Activated T-helper 17 cell treated with anti-CD3 and anti-CD28 coated beads, Interleukin-2, amount 50 U/mL, for 72 hours (primary cell): ENCODE data around the gene BMPER. TPM values are rescaled to one million over a fixed set of nuclear protein-coding genes. Genes with fewer than 3 reads are reported as not detected.
A peak's percentile ranks its signal among the peaks of the same experiment; 100 is the strongest.

Experiments used
- ATAC-seq: fragments of 150-1000 bp; cut with Tn5 transposase; replicated peaks from 2 replicates; pipeline ENCODE4 v1.10.0; 2021; ENCODE audit warnings: mild to moderate bottlenecking, moderate library complexity
- H3K27ac Mint-ChIP-seq: one replicate; pipeline ENCODE4 v1.8.0; 2022; ENCODE audit warnings: mixed read lengths
- H3K27me3 Mint-ChIP-seq: one replicate; pipeline ENCODE4 v1.8.0; 2022; ENCODE audit warnings: mixed read lengths
- H3K36me3 Mint-ChIP-seq: one replicate; pipeline ENCODE4 v1.8.0; 2022; ENCODE audit warnings: low read depth, mild to moderate bottlenecking, mixed read lengths
- H3K4me1 Mint-ChIP-seq: one replicate; pipeline ENCODE4 v1.8.0; 2022; ENCODE audit warnings: mixed read lengths
- H3K4me3 Mint-ChIP-seq: one replicate; pipeline ENCODE4 v1.8.0; 2022; ENCODE audit warnings: mild to moderate bottlenecking, mixed read lengths
- H3K9me3 Mint-ChIP-seq: one replicate; pipeline ENCODE4 v1.8.0; 2022; ENCODE audit warnings: mixed read lengths
- total RNA-seq, 2 donors: library from RNA; stranded (reverse); gene quantifications; one replicate each; pipeline ENCODE4 v1.2.3, GENCODE V29; 2022

The BMPER gene
- total RNA-seq, 2 donors from 2014 or later: 0.45 TPM; not detected in 1

DNA sequence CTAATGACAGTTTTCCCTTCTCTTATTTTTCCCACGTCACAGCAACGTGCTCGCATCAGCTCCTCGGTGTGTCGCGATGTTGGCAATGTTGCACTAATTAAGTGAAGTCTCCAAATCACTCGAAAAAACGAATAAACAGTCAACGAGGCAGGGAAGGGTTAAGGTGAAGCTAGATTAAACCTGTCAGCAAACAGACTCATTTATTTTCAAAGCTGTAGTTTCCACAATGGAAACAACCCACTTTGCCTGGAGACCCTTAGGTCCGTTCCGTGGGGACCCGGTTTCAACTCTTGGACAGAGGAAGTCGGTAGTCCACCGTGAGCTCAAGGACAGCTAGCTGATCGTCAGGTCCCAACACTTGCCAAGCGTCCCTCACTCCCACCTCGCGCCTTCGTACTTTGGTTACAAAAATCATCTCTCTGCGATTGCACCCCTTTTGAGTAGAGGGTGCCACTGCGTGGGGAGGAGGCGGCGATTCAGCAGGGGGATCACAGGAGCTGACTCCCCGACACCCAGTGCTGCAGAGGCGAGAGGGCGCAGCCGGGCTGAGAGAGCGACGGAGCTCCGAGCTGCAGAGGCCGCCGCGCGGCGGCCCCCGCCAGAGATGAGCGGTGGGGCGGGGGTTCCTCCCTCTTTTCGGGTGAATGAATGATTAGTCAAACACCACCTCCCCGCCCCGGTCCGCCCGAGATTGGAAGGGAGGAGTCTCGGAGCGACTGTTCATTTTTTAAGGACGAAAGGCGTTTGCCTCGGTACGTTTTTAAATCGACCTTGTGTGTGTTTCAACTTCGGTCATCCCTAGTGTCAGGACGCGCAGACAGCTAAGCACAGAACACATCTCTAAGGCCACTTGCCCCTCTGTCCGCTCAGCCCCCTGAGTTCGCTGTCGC is 1.3 kb upstream of the BMPER start:
- peaks cover 5% of the 10 kb centered on the region for H3K4me1 Mint-ChIP-seq
- no peaks in the 10 kb centered on the region for H3K36me3 Mint-ChIP-seq
- no peaks in the 10 kb centered on the region for H3K9me3 Mint-ChIP-seq
- ATAC-seq: peak; percentile 57
- no peak overlapping the region for H3K27ac Mint-ChIP-seq
- peak overlapping the region; percentile 64 for H3K4me3 Mint-ChIP-seq
- peaks cover 62% of the 10 kb centered on the region for H3K27me3 Mint-ChIP-seq

DNA sequence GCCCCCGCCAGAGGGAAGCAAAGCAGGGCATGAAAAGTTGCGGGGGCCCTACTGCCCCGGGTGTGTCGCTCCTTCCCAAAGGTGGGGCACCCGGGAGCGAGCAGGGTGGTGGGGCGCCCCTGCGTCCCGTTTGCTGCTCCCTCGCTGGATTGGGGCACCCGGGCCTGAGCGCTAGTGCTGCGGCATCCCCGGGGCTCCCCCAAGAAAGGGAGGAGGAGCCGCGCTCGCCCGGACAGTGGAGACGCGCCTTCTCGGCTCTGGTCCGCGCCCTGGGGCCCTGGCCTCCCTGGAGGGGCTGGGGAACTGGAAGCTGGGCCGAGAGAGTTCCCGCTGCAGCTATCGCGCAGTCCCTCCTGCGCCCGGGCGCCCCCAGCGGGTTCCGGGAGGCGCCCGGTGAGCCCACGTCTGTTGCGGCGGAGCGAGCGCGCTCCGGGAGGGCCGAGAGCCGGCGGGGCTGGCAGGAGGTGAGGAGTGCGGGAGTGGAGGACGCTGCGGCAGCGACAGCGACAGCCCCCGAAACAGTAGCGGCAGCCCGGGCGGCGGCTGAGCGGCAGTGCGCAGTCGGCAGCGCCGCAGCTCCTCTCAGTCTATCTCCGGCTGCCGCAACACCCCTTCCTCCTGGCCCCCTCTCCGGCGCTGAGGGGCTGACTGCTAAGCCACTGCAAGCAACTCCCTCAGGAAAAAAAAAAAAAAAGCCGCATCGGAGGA is 504 bp upstream of the BMPER start:
- Mint-ChIP-seq H3K27me3 (peaks cover 62% of the 10 kb centered on the region), H3K4me3 (peak overlapping the region; percentile 64), H3K36me3 (no peaks in the 10 kb centered on the region), H3K4me1 (peaks cover 5% of the 10 kb centered on the region), H3K27ac (no peak overlapping the region), H3K9me3 (no peaks in the 10 kb centered on the region)
- peak; percentile 60 for ATAC-seq

DNA sequence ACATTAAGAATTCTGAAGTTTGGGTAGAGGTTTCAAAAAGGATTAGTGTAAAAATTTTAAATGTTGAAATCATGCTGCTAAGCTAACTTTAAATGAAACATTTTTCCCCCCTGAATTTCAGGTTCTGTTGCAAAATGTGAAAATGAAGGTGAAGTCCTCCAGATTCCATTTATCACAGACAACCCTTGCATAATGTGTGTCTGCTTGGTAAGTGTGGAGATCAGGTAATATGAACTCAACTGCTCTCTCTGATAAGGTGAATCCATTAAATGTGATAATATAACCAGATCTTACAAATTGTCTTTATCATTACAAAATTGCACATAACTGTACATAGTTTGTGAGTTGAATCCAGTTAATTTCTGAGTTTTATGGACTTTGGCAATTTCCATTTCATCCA is 1.4 kb downstream of the BMPER start:
- Mint-ChIP-seq H3K9me3 (no peaks in the 10 kb centered on the region), H3K36me3 (no peaks in the 10 kb centered on the region), H3K4me1 (peaks cover 5% of the 10 kb centered on the region), H3K27ac (no peak overlapping the region), H3K27me3 (peaks cover 51% of the 10 kb centered on the region), H3K4me3 (no peak overlapping the region)
- no peak for ATAC-seq

DNA sequence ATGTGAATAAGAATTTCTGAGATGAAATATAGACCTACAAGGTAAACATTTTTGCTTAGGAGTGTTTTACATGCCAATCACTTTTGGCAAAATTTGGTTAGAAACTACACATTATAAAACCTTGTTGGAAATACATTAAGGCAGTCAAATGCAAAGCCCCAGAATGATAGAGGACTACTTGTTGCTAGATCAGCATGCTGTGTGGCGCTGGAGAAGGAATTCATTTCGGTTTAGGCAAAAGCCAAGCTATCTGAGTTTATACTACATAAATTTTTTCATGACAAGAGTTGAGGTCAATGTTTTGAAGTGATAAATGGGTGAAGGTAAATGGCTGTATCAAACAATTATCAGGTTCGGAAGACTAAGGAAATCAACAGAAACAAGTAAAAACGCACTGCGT is 2.3 kb downstream of the BMPER start:
- Mint-ChIP-seq H3K4me1 (peaks cover 5% of the 10 kb centered on the region), H3K4me3 (no peak overlapping the region), H3K27me3 (peaks cover 47% of the 10 kb centered on the region), H3K27ac (no peak overlapping the region), H3K9me3 (no peaks in the 10 kb centered on the region), H3K36me3 (no peaks in the 10 kb centered on the region)
- no peak for ATAC-seq

DNA sequence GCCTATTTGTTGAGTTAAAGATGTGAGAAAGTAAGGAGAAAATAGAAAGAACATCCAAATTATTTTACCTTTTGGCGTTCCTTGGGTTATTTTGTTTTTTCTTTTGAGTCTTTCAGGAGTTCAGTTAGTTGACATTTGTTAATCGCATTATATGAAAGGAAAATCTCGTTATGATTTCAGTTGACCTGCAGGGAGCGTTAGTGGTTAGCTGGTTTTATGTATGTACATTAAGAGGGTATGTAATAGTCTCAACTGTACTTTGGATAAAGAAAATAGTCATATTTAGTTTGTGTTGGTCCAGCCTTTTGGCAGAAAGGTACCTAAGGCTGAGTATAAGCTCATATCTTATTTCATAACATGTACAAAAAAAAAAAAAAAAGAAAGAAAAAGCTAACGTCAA is 4.0 kb downstream of the BMPER start:
- H3K9me3 Mint-ChIP-seq: no peaks in the 10 kb centered on the region
- ATAC-seq: no peak

DNA sequence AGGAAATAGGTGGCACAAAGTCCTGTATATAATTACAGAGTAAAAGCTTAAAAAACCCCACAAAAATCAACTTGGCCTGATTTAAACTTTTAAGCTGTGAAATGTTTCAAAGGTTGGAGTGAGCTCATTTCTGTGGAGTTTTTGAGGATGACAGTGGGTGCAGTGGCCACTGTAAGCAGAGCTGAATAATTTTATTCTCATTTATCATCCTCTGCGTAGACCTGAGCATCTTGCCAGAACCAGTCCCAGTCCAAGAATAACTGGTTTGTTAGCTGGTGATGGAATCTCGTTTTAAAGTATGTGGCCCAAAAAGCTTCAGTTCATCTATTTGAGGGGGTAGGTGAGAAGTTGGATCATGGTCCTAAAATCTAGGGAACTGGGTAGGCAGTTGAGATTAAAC is 4.4 kb downstream of the BMPER start:
- H3K4me3 Mint-ChIP-seq: no peak overlapping the region
- no peak overlapping the region for H3K27ac Mint-ChIP-seq
- no peaks in the 10 kb centered on the region for H3K4me1 Mint-ChIP-seq
- no peaks in the 10 kb centered on the region for H3K9me3 Mint-ChIP-seq
- no peaks in the 10 kb centered on the region for H3K36me3 Mint-ChIP-seq
- peaks cover 37% of the 10 kb centered on the region for H3K27me3 Mint-ChIP-seq
- no peak for ATAC-seq

More for the DNA sequence above, 4.0 kb downstream of the BMPER start:
- peaks cover 37% of the 10 kb centered on the region for H3K27me3 Mint-ChIP-seq
- no peaks in the 10 kb centered on the region for H3K4me1 Mint-ChIP-seq
- H3K4me3 Mint-ChIP-seq: no peak overlapping the region
- no peaks in the 10 kb centered on the region for H3K36me3 Mint-ChIP-seq
- no peak overlapping the region for H3K27ac Mint-ChIP-seq

DNA sequence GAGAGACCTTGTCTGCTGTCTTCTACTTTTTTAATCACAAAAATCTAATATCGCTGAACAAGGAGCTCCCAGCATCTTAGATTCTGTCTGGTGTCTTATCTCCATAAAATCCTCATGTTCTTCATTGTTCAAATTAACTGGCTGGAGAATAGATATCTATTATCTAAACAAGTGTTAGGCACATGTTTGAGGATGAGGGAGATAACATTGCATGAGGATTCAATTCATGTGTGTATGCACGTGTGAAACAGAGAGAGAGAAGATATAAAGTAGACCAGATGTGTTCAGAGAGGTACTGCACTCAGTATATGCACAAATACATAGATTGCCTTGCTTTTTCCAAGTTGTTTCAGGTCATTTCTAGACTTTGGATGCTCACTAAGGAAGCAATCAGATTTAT is 5.4 kb downstream of the BMPER start:
- Mint-ChIP-seq H3K4me1 (no peaks in the 10 kb centered on the region), H3K27ac (no peak overlapping the region), H3K9me3 (no peaks in the 10 kb centered on the region), H3K4me3 (no peak overlapping the region), H3K36me3 (no peaks in the 10 kb centered on the region), H3K27me3 (peaks cover 37% of the 10 kb centered on the region)
- ATAC-seq: no peak

DNA sequence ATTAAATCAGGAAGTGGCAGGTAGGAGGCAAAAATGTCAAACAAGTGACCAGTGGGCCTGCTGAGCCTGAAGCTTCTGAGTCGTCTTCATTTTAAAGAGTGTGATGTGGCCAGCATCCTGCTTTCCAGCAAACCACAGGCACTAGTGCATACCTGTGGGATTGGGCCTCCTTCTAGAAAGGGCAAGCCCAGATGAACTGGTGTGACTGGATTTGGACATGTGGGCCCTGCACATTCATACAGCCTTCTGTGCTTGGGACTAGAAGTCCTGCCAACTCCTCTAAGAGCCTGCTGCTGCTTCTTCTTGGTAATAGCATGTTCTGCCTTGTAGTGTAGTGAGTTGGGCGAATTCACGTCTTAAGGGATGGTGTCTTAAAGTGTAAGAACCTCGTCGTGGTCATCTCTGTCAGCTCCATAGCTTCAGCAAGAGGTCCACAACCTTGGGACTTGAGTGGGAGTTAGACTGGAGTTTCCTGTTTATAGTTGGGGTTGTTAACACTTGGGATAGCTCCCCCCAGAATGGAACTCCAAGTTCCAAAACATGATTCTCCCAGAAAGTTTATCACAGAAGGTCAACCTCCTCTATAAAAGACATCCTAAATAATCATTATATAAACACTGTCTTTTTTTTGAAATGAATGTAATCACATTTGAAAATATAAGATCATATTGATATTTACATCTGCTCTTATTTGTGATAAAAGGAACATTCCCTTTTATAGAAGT is 11.2 kb downstream of the BMPER start:
- no peaks in the 10 kb centered on the region for H3K36me3 Mint-ChIP-seq
- no peaks in the 10 kb centered on the region for H3K4me1 Mint-ChIP-seq
- H3K9me3 Mint-ChIP-seq: no peaks in the 10 kb centered on the region
- ATAC-seq: no peak
- no peak overlapping the region for H3K27ac Mint-ChIP-seq
- no peak overlapping the region for H3K4me3 Mint-ChIP-seq
- peaks cover 10% of the 10 kb centered on the region for H3K27me3 Mint-ChIP-seq

DNA sequence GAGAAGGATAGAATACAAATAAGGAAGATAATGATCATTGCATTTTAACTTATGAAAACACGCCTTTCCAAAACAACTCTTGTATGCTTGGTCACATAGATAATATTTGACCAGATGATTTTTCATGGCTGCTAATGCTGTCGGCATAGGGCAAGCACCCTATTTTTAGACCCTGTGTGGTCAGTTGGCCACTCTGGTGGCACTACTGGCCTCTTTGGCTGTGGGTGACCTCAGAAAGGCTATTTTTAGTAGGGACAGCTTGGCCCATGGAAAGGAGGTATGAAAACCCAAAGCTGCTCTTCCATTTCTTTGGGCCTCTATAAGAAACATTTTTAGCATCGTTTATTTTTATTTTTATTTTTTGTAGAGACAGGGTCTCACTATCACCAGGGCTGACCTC is 12.3 kb downstream of the BMPER start:
- Mint-ChIP-seq H3K27ac (no peak overlapping the region), H3K4me1 (no peaks in the 10 kb centered on the region), H3K27me3 (peaks cover 11% of the 10 kb centered on the region), H3K4me3 (no peak overlapping the region), H3K9me3 (no peaks in the 10 kb centered on the region), H3K36me3 (no peaks in the 10 kb centered on the region)
- ATAC-seq: no peak

DNA sequence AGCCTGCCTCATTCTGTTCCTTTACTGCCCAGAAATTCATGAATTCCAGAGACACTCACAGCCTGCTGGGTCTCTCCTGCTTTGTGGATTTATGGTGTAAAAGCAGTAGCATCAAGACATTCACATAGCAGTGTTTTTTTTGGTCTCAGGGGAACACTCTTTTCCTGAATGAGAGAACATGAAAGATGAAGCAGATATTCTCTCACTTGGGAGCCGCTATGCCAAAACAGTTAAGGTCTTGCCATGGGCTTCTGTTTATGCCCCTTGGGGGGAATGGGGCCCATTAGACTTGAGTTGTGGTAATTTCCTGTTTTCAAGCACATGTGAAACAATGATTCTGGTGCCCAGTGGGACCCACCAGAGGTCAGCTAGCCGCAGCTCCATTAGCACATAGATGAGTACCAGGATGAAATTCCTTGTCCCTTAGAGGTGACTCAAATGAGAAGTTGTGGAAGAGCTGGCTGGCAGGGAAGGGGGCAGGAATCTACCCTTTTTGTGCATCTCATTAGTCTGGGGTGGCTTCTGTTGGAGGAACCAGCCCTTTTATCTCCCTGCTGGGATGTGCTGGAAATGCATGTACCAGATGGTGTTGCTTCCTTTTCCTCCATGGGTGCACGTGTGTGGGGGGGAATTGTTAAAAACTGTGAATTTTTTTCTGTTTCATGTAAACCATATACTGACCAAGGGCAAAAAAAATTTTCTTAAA is 13.3 kb downstream of the BMPER start:
- Mint-ChIP-seq H3K9me3 (no peaks in the 10 kb centered on the region), H3K36me3 (no peaks in the 10 kb centered on the region), H3K27ac (no peak overlapping the region), H3K4me1 (no peaks in the 10 kb centered on the region), H3K4me3 (no peak overlapping the region), H3K27me3 (peaks cover 12% of the 10 kb centered on the region)
- ATAC-seq: no peak

DNA sequence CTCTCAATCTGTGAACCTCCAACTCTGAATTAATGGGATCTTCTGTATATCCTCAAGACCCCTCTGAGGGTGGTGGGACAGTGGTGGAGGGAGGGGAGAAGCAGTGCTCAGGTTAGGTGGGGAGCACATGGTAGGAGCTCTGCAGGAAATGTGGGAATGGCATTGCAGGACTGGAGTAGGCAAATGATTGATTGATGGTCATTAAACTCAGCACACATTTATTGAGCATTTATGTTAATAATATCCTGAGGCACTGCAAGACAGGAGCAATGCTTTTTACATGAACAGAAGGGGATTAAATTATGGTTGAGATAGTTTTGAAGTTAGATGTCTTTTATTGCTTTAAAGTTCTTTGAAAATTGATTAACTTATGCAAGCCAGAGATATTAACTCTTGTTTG is 14.1 kb downstream of the BMPER start:
- no peak for ATAC-seq
- Mint-ChIP-seq H3K27me3 (peaks cover 17% of the 10 kb centered on the region), H3K9me3 (no peaks in the 10 kb centered on the region), H3K4me1 (no peaks in the 10 kb centered on the region), H3K36me3 (no peaks in the 10 kb centered on the region), H3K4me3 (no peak overlapping the region), H3K27ac (no peak overlapping the region)

DNA sequence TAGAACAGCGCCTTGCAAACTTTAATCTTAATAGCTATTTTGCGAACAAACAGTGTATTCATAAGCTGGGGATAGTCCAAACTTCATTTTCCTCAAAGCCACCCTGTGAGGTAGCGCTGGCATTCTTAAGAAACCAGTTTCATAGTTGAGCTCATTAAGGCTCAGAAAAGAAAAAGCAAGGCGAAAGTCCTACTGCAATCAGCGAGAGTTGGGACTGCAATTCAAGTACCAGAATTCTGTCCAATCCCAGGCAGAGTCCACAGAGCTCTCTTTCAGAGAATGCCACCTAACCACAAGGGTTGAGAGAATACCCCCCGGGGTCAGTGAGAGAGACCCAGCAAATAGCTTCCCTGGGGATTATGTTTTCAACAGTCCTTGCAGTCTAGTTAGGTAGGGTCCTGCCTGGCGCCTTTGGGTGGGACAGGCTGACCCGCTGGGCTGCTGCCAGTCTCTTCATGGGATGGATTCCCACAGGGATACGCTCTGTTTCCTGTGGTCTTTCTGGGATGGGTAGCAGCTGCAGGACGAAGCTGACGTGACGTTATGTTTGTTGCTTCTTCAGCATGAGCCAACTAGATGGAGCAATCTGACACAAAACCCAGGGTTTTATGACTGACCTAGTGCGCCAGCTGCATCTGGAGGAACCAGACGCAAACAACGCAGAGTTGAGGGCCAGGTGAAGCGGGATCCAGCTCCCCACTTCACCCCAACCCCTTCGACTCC is 16.0 kb downstream of the BMPER start:
- Mint-ChIP-seq H3K27me3 (peaks cover 22% of the 10 kb centered on the region), H3K9me3 (no peaks in the 10 kb centered on the region), H3K4me1 (no peaks in the 10 kb centered on the region), H3K27ac (no peak overlapping the region), H3K4me3 (no peak overlapping the region), H3K36me3 (no peaks in the 10 kb centered on the region)
- ATAC-seq: no peak

DNA sequence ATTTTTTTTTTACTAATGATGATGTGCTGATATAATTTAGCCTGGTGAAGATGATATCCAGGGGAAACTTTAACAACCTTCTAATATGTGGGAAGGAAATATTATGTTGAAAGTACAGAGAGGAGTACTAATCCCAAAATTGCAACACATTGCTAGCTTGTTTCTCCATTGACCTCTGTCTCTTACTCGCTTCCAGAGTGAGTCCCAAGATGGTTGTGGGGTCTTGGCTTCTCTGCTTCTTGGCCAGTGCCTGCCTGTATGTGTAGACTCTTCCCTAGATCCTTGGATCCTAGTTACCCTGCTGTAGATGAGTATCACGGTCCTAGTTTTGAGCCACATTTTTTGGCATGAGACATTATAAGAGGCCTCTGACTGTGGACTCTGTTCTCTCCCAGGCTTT is 17.5 kb downstream of the BMPER start:
- H3K27ac Mint-ChIP-seq: no peak overlapping the region
- peaks cover 22% of the 10 kb centered on the region for H3K27me3 Mint-ChIP-seq
- H3K9me3 Mint-ChIP-seq: no peaks in the 10 kb centered on the region
- H3K4me1 Mint-ChIP-seq: no peaks in the 10 kb centered on the region
- ATAC-seq: no peak
- H3K4me3 Mint-ChIP-seq: no peak overlapping the region
- no peaks in the 10 kb centered on the region for H3K36me3 Mint-ChIP-seq
